Smooth muscle cell of trachea (primary cell): ENCODE measurements around the gene WNT1. TPM values are rescaled to one million over a fixed set of nuclear protein-coding genes. Genes with fewer than 3 reads are reported as not detected.

Experiments
- total RNA-seq: library from RNA; depleted of rRNA; stranded (reverse); fragments of >200 nt; gene quantifications from 2 replicates; pipeline ENCODE4 v1.2.1, GENCODE V29; 2014

Gene WNT1
- total RNA-seq: not detected in 2 replicates

DNA sequence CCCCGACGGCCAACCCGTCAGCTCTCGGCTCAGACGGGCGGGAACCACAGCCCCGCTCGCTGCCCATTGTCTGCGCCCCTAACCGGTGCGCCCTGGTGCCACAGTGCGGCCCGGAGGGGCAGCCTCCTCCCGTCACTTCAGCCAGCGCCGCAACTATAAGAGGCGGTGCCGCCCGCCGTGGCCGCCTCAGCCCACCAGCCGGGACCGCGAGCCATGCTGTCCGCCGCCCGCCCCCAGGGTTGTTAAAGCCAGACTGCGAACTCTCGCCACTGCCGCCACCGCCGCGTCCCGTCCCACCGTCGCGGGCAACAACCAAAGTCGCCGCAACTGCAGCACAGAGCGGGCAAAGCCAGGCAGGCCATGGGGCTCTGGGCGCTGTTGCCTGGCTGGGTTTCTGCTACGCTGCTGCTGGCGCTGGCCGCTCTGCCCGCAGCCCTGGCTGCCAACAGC lies at the start of gene WNT1:
Gene WNT1, plus strand, starts transcription at position 32 of the 450 bp plus-strand sequence. Its CDS starts 329 bp downstream, at position 361.

DNA sequence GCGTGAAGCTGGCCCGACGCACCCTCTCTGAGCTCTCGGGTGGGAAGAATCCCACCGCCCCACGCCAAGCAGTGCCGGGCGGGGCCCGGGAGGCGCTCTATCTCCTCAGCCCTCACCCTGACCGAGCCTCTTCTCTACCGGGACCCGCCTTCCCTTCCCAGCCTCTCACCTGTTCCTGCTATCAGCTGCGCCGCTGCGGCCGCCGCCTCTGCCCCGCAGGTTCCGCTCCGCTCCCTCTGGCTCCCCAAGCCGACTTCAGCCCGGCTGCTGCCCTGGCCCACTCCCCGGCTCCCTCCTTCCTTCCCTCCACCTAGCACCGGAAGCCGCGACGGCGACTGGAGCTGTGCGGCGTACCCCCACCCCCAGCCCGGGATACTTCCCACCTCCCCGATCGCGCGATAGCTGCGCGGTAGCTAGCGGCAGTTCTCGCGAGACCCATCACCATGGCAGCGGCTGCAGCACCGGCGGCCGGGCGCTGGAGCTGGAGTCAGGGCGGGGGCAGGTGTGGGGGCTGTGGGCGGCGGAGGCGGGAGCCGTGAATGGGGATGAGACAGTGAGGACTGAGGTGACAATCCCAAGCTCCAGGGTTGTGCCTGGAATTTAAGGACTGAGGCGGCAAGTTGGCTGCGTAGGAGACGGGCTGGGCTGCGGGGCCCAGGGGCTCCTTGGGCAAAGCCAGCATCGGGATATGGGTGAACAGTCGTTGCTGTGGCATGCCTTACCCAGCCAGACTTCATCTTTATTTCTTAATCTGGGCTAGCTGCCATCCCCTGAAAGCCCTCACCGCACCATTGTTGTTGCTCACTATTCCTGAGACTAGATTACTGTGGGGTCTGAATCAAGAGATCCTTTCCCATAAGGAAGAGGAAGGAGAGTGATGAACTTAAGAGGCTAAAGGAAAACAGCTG lies 20.7 kb upstream of the WNT1 start, which contains the start of gene ARF3:
Gene ARF3, minus strand, starts transcription at position 347 of the 908 bp plus-strand sequence. CDS start 16,392 bp downstream, outside the sequence.

GRCh38 chr12:48999371-49000131 lies 21.4 kb downstream of the WNT1 start, which contains the start of gene DDN:
DDN (minus strand) TSS chr12:48999375; CDS start chr12:48999287, 88 bp downstream.

DNA sequence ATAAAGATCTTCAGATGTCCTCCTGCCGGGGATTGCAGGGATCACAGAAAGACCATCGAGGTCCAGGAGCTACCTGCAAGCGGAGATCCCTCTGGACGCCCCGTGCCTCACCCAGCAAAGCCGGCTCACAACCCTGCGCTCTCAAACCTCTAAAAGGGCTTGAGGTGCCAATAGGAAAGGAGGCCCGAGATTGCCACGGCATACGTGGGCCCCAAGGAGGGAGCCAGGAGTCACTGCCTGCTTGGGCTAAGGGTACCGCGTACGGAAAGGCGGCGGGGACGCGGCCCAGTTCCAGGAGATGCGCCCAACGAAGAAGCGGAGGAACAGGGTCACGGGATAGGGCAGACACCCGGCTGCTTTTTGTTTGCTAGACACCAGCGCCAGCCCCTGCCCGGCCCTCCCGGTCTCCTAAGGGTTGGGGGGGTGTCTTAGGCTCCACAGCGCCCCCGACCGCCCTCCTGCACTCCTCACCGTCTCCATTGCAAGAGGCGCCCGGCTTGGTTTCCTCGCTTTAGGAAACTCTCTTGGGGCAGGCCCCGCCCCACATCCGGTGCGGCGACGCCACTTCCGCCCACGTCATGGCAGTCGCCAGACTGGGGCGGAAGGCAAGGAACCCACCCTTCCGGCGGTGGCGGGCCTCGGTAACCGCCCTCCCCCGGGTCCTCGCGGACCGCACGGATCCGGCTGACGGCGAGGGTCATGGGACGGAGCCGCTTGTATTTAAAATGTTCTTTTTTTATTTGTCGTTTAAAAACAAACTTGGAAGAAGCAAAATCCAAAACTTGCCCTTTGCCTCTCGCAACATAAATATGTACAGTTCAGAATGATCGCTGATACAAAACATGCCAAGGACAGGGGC lies 40.4 kb downstream of the WNT1 start, which contains the start of gene PRKAG1:
Gene PRKAG1, minus strand, starts transcription at position 516 of the 859 bp plus-strand sequence. Its CDS starts 36 bp downstream, at position 480.

Other genes starting within 250 kb of the WNT1 start
- 44.5 and 72.6 TPM in 2 replicates for gene ADCY6, start 189.2 kb upstream of the WNT1 start, total RNA-seq
- 41.6 and 62.4 TPM in 2 replicates for gene CACNB3, start 159.8 kb upstream of the WNT1 start, total RNA-seq
- 77.6 and 78.5 TPM in 2 replicates for gene DDX23, start 126.2 kb upstream of the WNT1 start, total RNA-seq
- gene RND1, start 112.5 kb upstream of the WNT1 start, total RNA-seq: under 0.01 and 0.33 TPM in 2 replicates
- 10.5 and 18.7 TPM in 2 replicates for gene FKBP11, start 52.8 kb upstream of the WNT1 start, total RNA-seq
- gene ARF3, start 20.8 kb upstream of the WNT1 start, total RNA-seq: 37.1 and 45.2 TPM in 2 replicates
- 0.83 TPM in 1 of 2 replicates, not detected in the other for gene WNT10B, start 6.6 kb upstream of the WNT1 start, total RNA-seq
- 0.15 and 0.17 TPM in 2 replicates for gene DDN, start 21.1 kb downstream of the WNT1 start, total RNA-seq
- gene PRKAG1, start 40.5 kb downstream of the WNT1 start, total RNA-seq: 87.3 and 92.3 TPM in 2 replicates
- 35.7 and 51.5 TPM in 2 replicates for gene KMT2D, start 82.5 kb downstream of the WNT1 start, total RNA-seq
- 0.15 TPM in 1 of 2 replicates, not detected in the other for gene RHEBL1, start 91.7 kb downstream of the WNT1 start, total RNA-seq
- under 0.01 and 0.17 TPM in 2 replicates for gene DHH, start 116.5 kb downstream of the WNT1 start, total RNA-seq
- gene LMBR1L, start 132.5 kb downstream of the WNT1 start, total RNA-seq: 53.2 and 88.0 TPM in 2 replicates
- gene TUBA1B, start 153.1 kb downstream of the WNT1 start, total RNA-seq: 1,870 and 4,279 TPM in 2 replicates
- 1,515 and 1,616 TPM in 2 replicates for gene TUBA1A, start 210.8 kb downstream of the WNT1 start, total RNA-seq